Posterior vena cava (tissue), 2 donors: ENCODE measurements around the gene CD69. TPM values are rescaled to one million over a fixed set of nuclear protein-coding genes. Genes with fewer than 3 reads are reported as not detected.

Experiments used
- total RNA-seq, 2 donors: library from RNA; stranded (reverse); fragmentation: NEBNext Ultra II Directional; extraction: Animal tissue kit (Norgen Biotek cat#: 25700); gene quantifications; one replicate each; pipeline ENCODE4 v1.2.1, GENCODE V29; 2021
- donor health status: DM: yes; HTN: yes; CAD: no.
- donor health status: DM: yes; HTN: yes; CAD: no.

Gene CD69
- total RNA-seq, 2 donors from 2014 or later: 5.0 to 5.1 TPM

Other genes with a start within 250 kb of the CD69 start
- gene KLRB1, start 153.0 kb downstream of the CD69 start, total RNA-seq: 1 to 10 TPM in 1 of 2 donors, under 1 TPM in 1; 0.67 to 1.0 TPM
- 10 to 100 TPM in 1 of 2 donors, 1 to 10 TPM in 1; 7.8 to 12.6 TPM for gene CLEC2D, start 91.2 kb downstream of the CD69 start, total RNA-seq
- gene CLECL1, start 27.8 kb downstream of the CD69 start, total RNA-seq: 1 to 10 TPM in 1 of 2 donors, not detected in 1; 1.9 TPM
- gene KLRF1, start 66.6 kb upstream of the CD69 start, total RNA-seq: under 1 TPM; 0.33 to 0.88 TPM
- 10 to 100 TPM; 11.3 to 14.2 TPM for gene CLEC2B, start 108.5 kb upstream of the CD69 start, total RNA-seq
- gene KLRF2, start 120.6 kb upstream of the CD69 start, total RNA-seq: not detected
- not detected for gene CLEC2A, start 171.5 kb upstream of the CD69 start, total RNA-seq
- 1 to 10 TPM; 2.0 to 5.0 TPM for gene CLEC12A, start 210.5 kb upstream of the CD69 start, total RNA-seq
- not detected for gene CLEC1B, start 238.2 kb upstream of the CD69 start, total RNA-seq
- under 1 TPM in 1 of 2 donors, not detected in 1; 0.88 TPM for gene CLEC12B, start 249.7 kb upstream of the CD69 start, total RNA-seq